Transverse colon (tissue), 4 donors: ENCODE data around the gene HSPB1. TPM values are rescaled to one million over a fixed set of nuclear protein-coding genes. Genes with fewer than 3 reads are reported as not detected.

Source experiments
- DNase-seq: peaks from one replicate; pipeline ENCODE4 v3.0.0-alpha.2; 2019
- H3K27ac ChIP-seq, 4 donors: fragments of 200-600 bp; sonication (generic); 2 replicates each; pipeline ENCODE4 v1.5.1; 2016 to 2018; ENCODE audit warnings: inconsistent platforms in 4 of 4
- H3K27me3 ChIP-seq: fragments of 200-600 bp; sonication (generic); 2 replicates; pipeline ENCODE4 v1.5.1; 2017; ENCODE audit warnings: inconsistent platforms
- H3K36me3 ChIP-seq, 4 donors: fragments of 200-600 bp; sonication (generic); 2 replicates each; pipeline ENCODE4 v1.5.1; 2017 to 2019; ENCODE audit warnings: inconsistent platforms in 4 of 4
- H3K4me1 ChIP-seq, 4 donors: fragments of 200-600 bp; sonication (generic); 2 replicates each; pipeline ENCODE4 v1.5.1; 2017 to 2020; ENCODE audit warnings: inconsistent platforms in 4 of 4
- H3K4me3 ChIP-seq, 4 donors: fragments of 200-600 bp; sonication (generic); 1 replicate in 1 of 4; 2 replicates in 3 of 4; pipeline versions ENCODE4 v1.5.1 to v1.6.1; 2017 to 2019; ENCODE audit warnings: inconsistent platforms in 4 of 4
- H3K9me3 ChIP-seq, 2 donors: fragments of 200-600 bp; sonication (generic); 2 replicates each; pipeline ENCODE4 v1.5.1; 2017 to 2019; ENCODE audit warnings: inconsistent platforms in 2 of 2
- CTCF ChIP-seq, 5 experiments: fragments of 200-600 bp in 3 of 5; fragments of 450-650 bp in 2 of 5; sonication (generic) in 3 of 5; IDR thresholded peaks; 1 replicate in 2 of 5; 2 replicates in 3 of 5; pipeline ENCODE4 v1.5.1; 2016 to 2017; ENCODE audit warnings: antibody characterized with exemption in 5 of 5, inconsistent platforms in 3 of 5, mild to moderate bottlenecking in 2 of 5, moderate library complexity in 1 of 5
- EP300 ChIP-seq: sonication (generic); formaldehyde crosslinking; IDR thresholded peaks from one replicate; pipeline ENCODE4 v1.6.1; 2017; ENCODE audit warnings: antibody characterized with exemption, low read depth
- POLR2A ChIP-seq: fragments of 450-650 bp; IDR thresholded peaks from one replicate; pipeline ENCODE4 v1.6.1; 2016; ENCODE audit warnings: antibody characterized with exemption, mild to moderate bottlenecking, moderate library complexity
- POLR2AphosphoS5 ChIP-seq, 3 donors: sonication (generic); formaldehyde crosslinking; IDR thresholded peaks; one replicate each; pipeline ENCODE4 v1.6.1; 2016; ENCODE audit warnings: antibody characterized with exemption in 3 of 3
- WGBS, 2 donors: methylation state at CpG; one replicate each; pipeline ENCODE4 v1.1.5; 2018; ENCODE audit warnings: low coverage in 1 of 2; 5-methylcytosine and 5-hydroxymethylcytosine counted together
- in situ Hi-C, 4 donors: fragments of 200-750 bp; cut with MboI; loops; one replicate each; pipeline versions ENCODE4 v1.15.0 to v1.15.1; 2017; ENCODE audit warnings: low sequenced_read_pairs in 3 of 4, low pct_ligation_motif_present in 1 of 4, low pct_unique_long_range_greater_than_20kb in 1 of 4
- intact Hi-C: fragments of 100-400 bp; cut with DNase I; formaldehyde crosslinking; loops from one replicate; pipeline ENCODE4 v1.15.1; 2023; ENCODE audit warnings: low total_unique reads
- total RNA-seq, 4 donors: library from RNA; depleted of rRNA; stranded (reverse); fragments of >200 nt; gene quantifications; one replicate each; pipeline ENCODE4 v1.1.0, GENCODE V29; 2016

Gene HSPB1
- total RNA-seq, 4 donors from 2014 or later: 387 to 1,086 (median 519) TPM

- H3K27ac ChIP-seq: no peak overlapping the region
- H3K36me3 ChIP-seq: no peaks in the 10 kb centered on the region
- 11% methylated on average over 21 of the region's 28 CpGs; no CpG with 5 or more reads in 1 of the 2 donors for WGBS, 2 donors
- H3K9me3 ChIP-seq: no peaks in the 10 kb centered on the region
- in situ Hi-C loops: loop anchor here in 1 of 4 donors (10.0 kb wide), 1 partner anchor 85 kb away; no protein-coding TSS in a partner anchor
- peaks cover 0 to 11% (median 7%) of the 10 kb centered on the region in 4 donors for H3K4me1 ChIP-seq
- H3K4me3 ChIP-seq: peak overlapping the region in 2 of 4 donors; percentile 12 to 38
- intact Hi-C loops: no loop called here
- no peak for TF ChIP-seq POLR2AphosphoS5 (IDR thresholded peaks at IDR 0.05)
- TF ChIP-seq CTCF (IDR thresholded peaks at IDR 0.05): no peak
- no peak for TF ChIP-seq POLR2A
- no peak for TF ChIP-seq EP300
- H3K27me3 ChIP-seq: peaks cover 57% of the 10 kb centered on the region
- DNase-seq: no peak
These were observed 42.2 kb upstream of the HSPB1 start for GRCh38 chr7:76260171-76260703.

- no peak for DNase-seq
- H3K27me3 ChIP-seq: peaks cover 55% of the 10 kb centered on the region
- H3K9me3 ChIP-seq: no peaks in the 10 kb centered on the region
- in situ Hi-C loops (loop anchor here in 1 of 4 donors (10.0 kb wide), 1 partner anchor 87 kb away; no protein-coding TSS in a partner anchor), intact Hi-C loops (no loop called here)
- peaks cover 0 to 11% (median 7%) of the 10 kb centered on the region in 4 donors for H3K4me1 ChIP-seq
- H3K36me3 ChIP-seq: no peaks in the 10 kb centered on the region
- 86 to 100% methylated on average over 1 to 11 of the region's 11 CpGs for WGBS, 2 donors
- H3K4me3 ChIP-seq: no peak overlapping the region
- no peak overlapping the region for H3K27ac ChIP-seq
- TF ChIP-seq CTCF (IDR thresholded peaks at IDR 0.05) (no peak), POLR2AphosphoS5 (IDR thresholded peaks at IDR 0.05) (no peak), EP300 (no peak), POLR2A (no peak)
These were observed 41.1 kb upstream of the HSPB1 start for GRCh38 chr7:76261329-76261728.

GRCh38 chr7:76261931-76262330 lies 40.5 kb upstream of the HSPB1 start:
- in situ Hi-C loops (loop anchor here in 1 of 4 donors (10.0 kb wide), 1 partner anchor 87 kb away; no protein-coding TSS in a partner anchor), intact Hi-C loops (no loop called here)
- Histone ChIP-seq H3K9me3 (no peaks in the 10 kb centered on the region), H3K27me3 (peaks cover 55% of the 10 kb centered on the region), H3K4me3 (no peak overlapping the region), H3K27ac (no peak overlapping the region), H3K36me3 (no peaks in the 10 kb centered on the region), H3K4me1 (peaks cover 0 to 14% (median 9%) of the 10 kb centered on the region in 4 donors)
- no peak for TF ChIP-seq POLR2A
- no peak for TF ChIP-seq POLR2AphosphoS5 (IDR thresholded peaks at IDR 0.05)
- TF ChIP-seq EP300: no peak
- WGBS, 2 donors: 43% methylated on average over 4 of the region's 4 CpGs; no CpG with 5 or more reads in 1 of the 2 donors
- DNase-seq: no peak

- peak; percentile 49 for DNase-seq
- Histone ChIP-seq H3K27ac (no peak overlapping the region), H3K27me3 (peaks cover 55% of the 10 kb centered on the region), H3K9me3 (no peaks in the 10 kb centered on the region), H3K4me3 (no peak overlapping the region), H3K4me1 (peaks cover 0 to 21% (median 14%) of the 10 kb centered on the region in 4 donors), H3K36me3 (no peaks in the 10 kb centered on the region)
- intact Hi-C loops (no loop called here), in situ Hi-C loops (loop anchor here in 1 of 4 donors (10.0 kb wide), 1 partner anchor 88 kb away; no protein-coding TSS in a partner anchor)
- no peak for TF ChIP-seq POLR2A
- TF ChIP-seq CTCF (IDR thresholded peaks at IDR 0.05): peak; percentile 52 to 65 (median 62)
- 68 to 86% methylated on average over 5 to 7 of the region's 7 CpGs for WGBS, 2 donors
These were observed 39.6 kb upstream of the HSPB1 start for GRCh38 chr7:76262683-76263402.
